GM19239 (cell line): ENCODE measurements around the gene CSMD2.

ENCODE experiments used
- DNase-seq: peaks from one replicate; pipeline ENCODE4 v3.0.0; 2011; ENCODE audit warnings: low spot score; ENCODE audit not compliant: insufficient read length
- FAIRE-seq: peaks from 2 replicates; lab custom pipeline; 2011; peaks lifted over from hg19 to GRCh38; lab: Jason Lieb, UNC

Gene CSMD2

GRCh38 chr1:33712186-33712585 is 452.8 kb downstream of the CSMD2 start:
- DNase-seq (no peak), FAIRE-seq (no peak)

- FAIRE-seq = no peak
- no peak for DNase-seq
Measured at GRCh38 chr1:33711511-33711910, 453.5 kb downstream of the CSMD2 start.

- DNase-seq (no peak), FAIRE-seq (no peak)
Measured at GRCh38 chr1:33710967-33711366, 454.1 kb downstream of the CSMD2 start.

GRCh38 chr1:33709783-33710718 is 455.0 kb downstream of the CSMD2 start:
- no peak for DNase-seq
- no peak for FAIRE-seq

- DNase-seq (no peak), FAIRE-seq (no peak)
Measured at GRCh38 chr1:33709174-33709782, 455.8 kb downstream of the CSMD2 start.

GRCh38 chr1:33706634-33707255 is 458.3 kb downstream of the CSMD2 start:
- DNase-seq (no peak), FAIRE-seq (no peak)

GRCh38 chr1:33703464-33703863 is 461.6 kb downstream of the CSMD2 start:
- no peak for DNase-seq
- no peak for FAIRE-seq

- FAIRE-seq (no peak), DNase-seq (no peak)
Measured at GRCh38 chr1:33698361-33699035, 466.5 kb downstream of the CSMD2 start.

GRCh38 chr1:33697816-33698215 is 467.2 kb downstream of the CSMD2 start:
- no peak for FAIRE-seq
- no peak for DNase-seq

- no peak for FAIRE-seq
- DNase-seq = no peak
Measured at GRCh38 chr1:33696962-33697361, 468.1 kb downstream of the CSMD2 start.

- FAIRE-seq (no peak), DNase-seq (no peak)
Measured at GRCh38 chr1:33696311-33696710, 468.7 kb downstream of the CSMD2 start.

GRCh38 chr1:33692206-33693188 is 472.5 kb downstream of the CSMD2 start:
- no peak for FAIRE-seq

GRCh38 chr1:33687000-33687399 is 478.0 kb downstream of the CSMD2 start:
- FAIRE-seq (no peak), DNase-seq (no peak)

More at GRCh38 chr1:33692206-33693188, 472.5 kb downstream of the CSMD2 start:
- DNase-seq = no peak

- DNase-seq (no peak), FAIRE-seq (no peak)
Measured at GRCh38 chr1:33686551-33686950, 478.5 kb downstream of the CSMD2 start.

- no peak for FAIRE-seq
Measured at GRCh38 chr1:33685256-33685655, 479.8 kb downstream of the CSMD2 start.

GRCh38 chr1:33684396-33685179 is 480.4 kb downstream of the CSMD2 start:
- DNase-seq = no peak
- FAIRE-seq = no peak

More at GRCh38 chr1:33685256-33685655, 479.8 kb downstream of the CSMD2 start:
- DNase-seq = no peak

- no peak for FAIRE-seq
- DNase-seq = no peak
Measured at GRCh38 chr1:33683913-33684312, 481.1 kb downstream of the CSMD2 start.

GRCh38 chr1:33682371-33682770 is 482.7 kb downstream of the CSMD2 start:
- DNase-seq (no peak), FAIRE-seq (no peak)
